Vagina (tissue), 2 donors: ENCODE measurements around the gene TMEM9.

Experiments used
- POLR2A ChIP-seq, 2 donors: fragments of 450-650 bp; IDR thresholded peaks; one replicate each; pipeline ENCODE4 v1.6.1; 2017; ENCODE audit warnings: antibody characterized with exemption in 2 of 2, mild to moderate bottlenecking in 2 of 2, moderate library complexity in 2 of 2
- TF ChIP-seq, protein P1 (sequence below), 3 experiments: fragments of 450-650 bp in 2 of 3; fragments of 200-600 bp in 1 of 3; sonication (generic) in 1 of 3; IDR thresholded peaks; one replicate each; pipeline ENCODE4 v1.5.1; 2017 to 2019; ENCODE audit warnings: antibody characterized with exemption in 3 of 3, mild to moderate bottlenecking in 2 of 3, moderate library complexity in 2 of 3

DNA sequence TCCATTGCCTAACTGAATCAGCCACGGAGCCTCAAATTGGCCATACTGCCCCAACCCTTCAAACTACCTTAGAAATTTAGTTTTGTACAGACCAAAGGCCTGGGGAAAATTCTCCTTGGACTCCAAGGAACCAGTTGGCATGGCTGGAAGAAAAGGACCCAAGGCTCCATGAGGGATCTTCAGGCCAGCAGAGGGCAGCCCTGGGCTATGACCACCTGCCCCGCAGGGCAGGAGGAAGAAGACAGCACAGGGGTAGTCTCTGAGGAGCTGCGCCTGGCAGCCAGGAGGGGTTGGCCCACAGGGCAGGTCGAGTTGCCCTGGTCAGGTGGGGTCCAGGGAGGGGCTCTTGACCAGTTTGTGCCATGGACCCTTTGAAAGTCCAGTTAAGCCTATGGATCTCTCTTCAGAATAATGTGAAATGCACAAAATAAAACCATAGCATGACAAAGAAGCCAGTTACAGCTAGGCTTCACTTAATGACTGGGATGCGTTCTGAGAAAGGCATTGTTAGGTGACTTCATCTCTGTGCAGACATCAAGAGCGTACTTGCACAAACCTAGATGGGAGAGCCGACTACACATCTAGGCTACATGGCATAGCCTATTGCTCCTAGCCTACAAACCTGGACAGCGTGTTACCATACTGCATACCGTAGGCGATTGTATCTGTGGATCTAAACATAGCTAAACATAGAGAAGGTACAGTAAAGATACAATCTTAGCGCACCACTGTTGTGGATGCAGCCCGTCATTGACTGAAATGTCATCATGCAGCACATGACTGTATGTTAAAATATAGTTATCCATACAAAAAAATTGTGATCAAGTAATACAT is 68.2 kb downstream of the TMEM9 start:
- TF ChIP-seq, protein P1, sequence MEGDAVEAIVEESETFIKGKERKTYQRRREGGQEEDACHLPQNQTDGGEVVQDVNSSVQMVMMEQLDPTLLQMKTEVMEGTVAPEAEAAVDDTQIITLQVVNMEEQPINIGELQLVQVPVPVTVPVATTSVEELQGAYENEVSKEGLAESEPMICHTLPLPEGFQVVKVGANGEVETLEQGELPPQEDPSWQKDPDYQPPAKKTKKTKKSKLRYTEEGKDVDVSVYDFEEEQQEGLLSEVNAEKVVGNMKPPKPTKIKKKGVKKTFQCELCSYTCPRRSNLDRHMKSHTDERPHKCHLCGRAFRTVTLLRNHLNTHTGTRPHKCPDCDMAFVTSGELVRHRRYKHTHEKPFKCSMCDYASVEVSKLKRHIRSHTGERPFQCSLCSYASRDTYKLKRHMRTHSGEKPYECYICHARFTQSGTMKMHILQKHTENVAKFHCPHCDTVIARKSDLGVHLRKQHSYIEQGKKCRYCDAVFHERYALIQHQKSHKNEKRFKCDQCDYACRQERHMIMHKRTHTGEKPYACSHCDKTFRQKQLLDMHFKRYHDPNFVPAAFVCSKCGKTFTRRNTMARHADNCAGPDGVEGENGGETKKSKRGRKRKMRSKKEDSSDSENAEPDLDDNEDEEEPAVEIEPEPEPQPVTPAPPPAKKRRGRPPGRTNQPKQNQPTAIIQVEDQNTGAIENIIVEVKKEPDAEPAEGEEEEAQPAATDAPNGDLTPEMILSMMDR (IDR thresholded peaks at IDR 0.05), result peak in 2 of 3 experiments; percentile 21 to 29
- TF ChIP-seq POLR2A (IDR thresholded peaks at IDR 0.05), result no peak
